ENCODE measurements around the gene RAB37.

The RAB37 gene

GRCh38 chr17:74771319-74771914, 34.4 kb downstream of the RAB37 start:
- DNase-seq (ENCODE audit: insufficient read length, low spot score) (no peak), FAIRE-seq (no peak)
- no peak for TF ChIP-seq CTCF (IDR thresholded peaks at IDR 0.05; ENCODE audit: insufficient read depth, missing control alignments)

- TF ChIP-seq CTCF (IDR thresholded peaks at IDR 0.05; ENCODE audit: insufficient read depth, missing control alignments), result no peak
- DNase-seq (ENCODE audit: insufficient read length, low spot score), result no peak
- FAIRE-seq, result no peak
Observed at GRCh38 chr17:74772053-74772452, 35.0 kb downstream of the RAB37 start.

GRCh38 chr17:74773414-74773813, 36.4 kb downstream of the RAB37 start:
- FAIRE-seq (no peak), DNase-seq (ENCODE audit: insufficient read length, low spot score) (no peak)
- no peak for TF ChIP-seq CTCF (IDR thresholded peaks at IDR 0.05; ENCODE audit: insufficient read depth, missing control alignments)

- no peak for FAIRE-seq
Observed at GRCh38 chr17:74773871-74774286, 36.8 kb downstream of the RAB37 start.

GRCh38 chr17:74775409-74776043, 38.5 kb downstream of the RAB37 start:
- FAIRE-seq (no peak), DNase-seq (ENCODE audit: insufficient read length, low spot score) (no peak)
- no peak for TF ChIP-seq CTCF (IDR thresholded peaks at IDR 0.05; ENCODE audit: insufficient read depth, missing control alignments)

More at GRCh38 chr17:74773871-74774286, 36.8 kb downstream of the RAB37 start:
- TF ChIP-seq CTCF (IDR thresholded peaks at IDR 0.05; ENCODE audit: insufficient read depth, missing control alignments), result no peak
- no peak for DNase-seq (ENCODE audit: insufficient read length, low spot score)

- FAIRE-seq (no peak), DNase-seq (ENCODE audit: insufficient read length, low spot score) (peak; percentile 100)
- no peak for TF ChIP-seq CTCF (IDR thresholded peaks at IDR 0.05; ENCODE audit: insufficient read depth, missing control alignments)
Observed at GRCh38 chr17:74776044-74776962, 39.2 kb downstream of the RAB37 start, which contains the start of gene NAT9. Gene NAT9 (minus strand): TSS chr17:74776345. CDS start chr17:74775698, 647 bp downstream.

Data from D721Med (cell line).